GM12872 (cell line): Measurements from ENCODE around the gene AMN1.

ENCODE experiments used
- TF ChIP-seq, protein P1 (sequence below): IDR thresholded peaks from 3 replicates; pipeline ENCODE4 v1.5.1; 2011; ENCODE audit warnings: low read depth, mild to moderate bottlenecking, low read length, moderate library complexity; ENCODE audit not compliant: insufficient read depth

Gene AMN1

GRCh38 chr12:31669020-31669419 is 59.8 kb downstream of the AMN1 start:
- TF ChIP-seq, protein P1, sequence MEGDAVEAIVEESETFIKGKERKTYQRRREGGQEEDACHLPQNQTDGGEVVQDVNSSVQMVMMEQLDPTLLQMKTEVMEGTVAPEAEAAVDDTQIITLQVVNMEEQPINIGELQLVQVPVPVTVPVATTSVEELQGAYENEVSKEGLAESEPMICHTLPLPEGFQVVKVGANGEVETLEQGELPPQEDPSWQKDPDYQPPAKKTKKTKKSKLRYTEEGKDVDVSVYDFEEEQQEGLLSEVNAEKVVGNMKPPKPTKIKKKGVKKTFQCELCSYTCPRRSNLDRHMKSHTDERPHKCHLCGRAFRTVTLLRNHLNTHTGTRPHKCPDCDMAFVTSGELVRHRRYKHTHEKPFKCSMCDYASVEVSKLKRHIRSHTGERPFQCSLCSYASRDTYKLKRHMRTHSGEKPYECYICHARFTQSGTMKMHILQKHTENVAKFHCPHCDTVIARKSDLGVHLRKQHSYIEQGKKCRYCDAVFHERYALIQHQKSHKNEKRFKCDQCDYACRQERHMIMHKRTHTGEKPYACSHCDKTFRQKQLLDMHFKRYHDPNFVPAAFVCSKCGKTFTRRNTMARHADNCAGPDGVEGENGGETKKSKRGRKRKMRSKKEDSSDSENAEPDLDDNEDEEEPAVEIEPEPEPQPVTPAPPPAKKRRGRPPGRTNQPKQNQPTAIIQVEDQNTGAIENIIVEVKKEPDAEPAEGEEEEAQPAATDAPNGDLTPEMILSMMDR, result no peak

DNA sequence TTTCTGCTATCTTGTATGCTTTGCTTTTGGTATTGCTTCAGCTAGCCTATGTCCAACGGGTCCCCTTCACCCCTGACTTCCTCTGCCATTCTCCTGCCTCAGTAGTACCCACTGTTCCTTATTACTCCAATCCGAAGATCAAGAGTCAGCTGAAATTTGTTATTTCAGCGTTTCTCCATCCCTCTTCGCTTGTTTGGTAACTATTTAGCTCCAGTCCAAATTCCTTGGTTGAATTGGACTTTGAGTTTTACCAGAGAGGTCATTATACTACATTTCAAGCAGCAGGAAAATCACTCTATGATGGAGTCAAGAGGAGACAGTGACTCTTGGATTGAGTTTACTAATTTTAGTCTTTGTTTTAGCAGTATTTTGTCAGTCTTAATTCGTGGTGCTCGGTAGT is 64.8 kb downstream of the AMN1 start:
- TF ChIP-seq, protein P1, result no peak

DNA sequence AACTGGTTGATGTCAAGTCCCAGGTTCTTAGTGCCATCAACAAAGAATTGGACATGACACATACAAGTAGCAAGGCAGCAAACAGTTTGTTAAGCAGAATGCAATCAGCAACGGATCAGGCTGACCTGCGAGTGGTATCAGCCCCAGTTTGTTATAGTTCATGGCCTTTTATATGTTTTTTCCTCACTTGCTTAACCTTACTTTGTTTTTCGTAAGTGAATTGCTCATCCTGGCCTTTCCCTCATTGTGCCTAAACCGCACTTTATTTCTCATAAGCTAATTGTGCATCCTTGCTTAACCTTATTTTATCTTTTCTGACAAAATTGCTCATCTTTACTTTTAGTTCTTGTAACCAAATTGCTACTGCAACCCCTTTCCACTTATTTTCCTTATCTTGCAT is 65.2 kb downstream of the AMN1 start:
- TF ChIP-seq, protein P1, result no peak

GRCh38 chr12:31662176-31662849 is 66.5 kb downstream of the AMN1 start:
- TF ChIP-seq, protein P1, result no peak

- TF ChIP-seq, protein P1, result peak; percentile 25; the same call in 2 of the 3 replicates
These were observed 69.5 kb downstream of the AMN1 start, which contains the start of gene ETFBKMT for GRCh38 chr12:31659087-31659942. Gene ETFBKMT (plus strand): TSS chr12:31659688. CDS start chr12:31661954, 2,266 bp downstream.

DNA sequence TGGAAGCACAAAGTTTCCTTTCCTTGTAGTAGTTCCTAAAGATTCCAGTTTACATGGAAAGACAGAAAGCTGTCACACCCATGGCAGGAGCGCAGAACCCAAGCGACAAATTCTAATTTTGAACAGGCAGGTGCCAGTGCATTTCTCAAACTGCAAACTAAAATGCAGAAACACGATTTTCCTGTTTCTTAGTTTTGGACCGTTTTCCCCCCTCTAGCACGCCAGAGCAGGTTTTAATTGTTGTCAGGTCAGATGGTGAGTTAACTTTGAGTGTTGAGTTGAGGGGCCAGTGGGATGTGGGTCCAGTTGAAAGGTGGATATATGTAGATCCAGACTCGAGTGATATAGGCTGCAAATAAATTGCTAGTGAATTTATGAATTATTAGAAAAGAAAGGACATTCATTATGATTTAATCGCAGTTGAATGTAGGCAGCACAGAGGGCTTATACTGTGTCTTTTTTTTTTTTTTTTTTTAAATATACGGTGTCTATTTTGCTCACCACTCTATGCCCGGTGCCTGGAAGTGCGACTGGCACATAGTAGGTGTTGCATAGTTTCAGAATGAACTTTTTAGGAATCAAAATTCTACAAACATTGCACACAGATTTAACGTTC is 70.2 kb downstream of the AMN1 start:
- TF ChIP-seq, protein P1, result no peak

- TF ChIP-seq, protein P1, result no peak
These were observed 73.0 kb downstream of the AMN1 start for GRCh38 chr12:31655792-31656191.
